HCT116 (cell line): ENCODE data around the gene DNASE1L1. TPM values are rescaled to one million over a fixed set of nuclear protein-coding genes. Genes with fewer than 3 reads are reported as not detected.
"Not testable (repeated sequence)": the region's sequence is repeated elsewhere in the genome, so short reads cannot be mapped to it uniquely, and the experiment has no call there.

Experiments used
- ATAC-seq: fragments of 200-7000 bp; cut with Tn5 transposase; 2 replicates; pipeline ENCODE4 v1.9.1; 2020; ENCODE audit warnings: mild to moderate bottlenecking, moderate library complexity
- BruUV-seq: library from RNA; stranded (reverse); fragments of 400-500 nt; replicated peaks from 2 replicates; lab custom pipeline; 2021; lab: Mats Ljungman, UMichigan
- CTCF ChIA-PET: fragments of 300-600 bp; sonication (Branson Sonifier 250); formaldehyde crosslinking; loops from one replicate; lab custom pipeline; 2021; ENCODE audit warnings: antibody characterized with exemption; lab: Charles Lee
- POLR2A ChIA-PET: fragments of 300-600, 350-600 bp; sonication (Branson Sonifier 250); formaldehyde crosslinking; loops from one replicate; lab custom pipeline; 2021; ENCODE audit warnings: antibody characterized with exemption; lab: Charles Lee
- RAD21 ChIA-PET, 2 experiments: fragments of 300-600 bp; sonication (Branson Sonifier 250); formaldehyde crosslinking; loops; one replicate each; lab custom pipeline; 2023; ENCODE audit warnings: low total read pairs in 2 of 2; ENCODE audit not compliant: uncharacterized antibody in 2 of 2, unreplicated experiment in 2 of 2, low non-redundant PET in 1 of 2; lab: Charles Lee
- DNase-seq: peaks from one replicate; pipeline ENCODE4 v3.0.0-alpha.2; 2010; ENCODE audit warnings: low read depth, low spot score
- H2AFZ ChIP-seq: fragments of 200-600 bp; shearing (Covaris generic), sonication (generic); 2 replicates; pipeline ENCODE4 v1.6.1; 2017; ENCODE audit warnings: low read depth, mixed run types, mixed read lengths, antibody characterized with exemption, low read length; ENCODE audit not compliant: poor library complexity, severe bottlenecking
- H3K27ac ChIP-seq: 2 replicates; pipeline ENCODE4 v1.5.1; 2012; ENCODE audit warnings: low read depth, low read length
- H3K27me3 ChIP-seq: fragments of 200-600 bp; sonication (generic); 2 replicates; pipeline ENCODE4 v1.6.1; 2016; ENCODE audit warnings: mixed run types, low read length, mixed read lengths; ENCODE audit not compliant: insufficient read depth
- H3K36me3 ChIP-seq, 2 experiments: fragments of 200-500 bp in 1 of 2; fragments of 200-600 bp in 1 of 2; sonication (Bioruptor generic) in 1 of 2; sonication (generic) in 1 of 2; 2 replicates each; pipeline versions ENCODE4 v1.5.1 to v1.6.1; 2014 to 2016; ENCODE audit warnings: low read length in 2 of 2, inconsistent platforms in 1 of 2, mixed read lengths in 1 of 2, mixed run types in 1 of 2; ENCODE audit not compliant: insufficient read depth in 2 of 2, control insufficient read depth in 1 of 2
- H3K4me1 ChIP-seq, 2 experiments: fragments of 200-600 bp in 1 of 2; sonication (generic) in 1 of 2; 2 replicates each; pipeline versions ENCODE4 v1.5.1 to v1.6.1; 2012 to 2017; ENCODE audit warnings: low read length in 2 of 2, inconsistent platforms in 1 of 2, mild to moderate bottlenecking in 1 of 2, mixed read lengths in 1 of 2, mixed run types in 1 of 2, moderate library complexity in 1 of 2; ENCODE audit not compliant: insufficient read depth in 2 of 2, control insufficient read depth in 1 of 2
- H3K4me2 ChIP-seq: fragments of 200-600 bp; sonication (generic); 2 replicates; pipeline ENCODE4 v1.6.1; 2017; ENCODE audit warnings: mixed run types, low read length, mixed read lengths
- H3K4me3 ChIP-seq, 2 experiments: fragments of 200-600 bp in 1 of 2; sonication (generic) in 1 of 2; replicated peaks in 1 of 2; 2 replicates each; pipeline ENCODE4 v1.5.1; 2011 to 2016; ENCODE audit warnings: low read length in 2 of 2, control low read depth in 1 of 2, low read depth in 1 of 2, mild to moderate bottlenecking in 1 of 2, mixed read lengths in 1 of 2, mixed run types in 1 of 2
- H3K79me2 ChIP-seq: fragments of 200-600 bp; sonication (generic); 2 replicates; pipeline ENCODE4 v1.6.1; 2017; ENCODE audit warnings: mild to moderate bottlenecking, mixed run types, low read length, moderate library complexity, mixed read lengths; ENCODE audit not compliant: insufficient read depth
- H3K9ac ChIP-seq: fragments of 200-600 bp; sonication (generic); 2 replicates; pipeline ENCODE4 v1.6.1; 2016; ENCODE audit warnings: low read length, mixed read lengths
- H3K9me2 ChIP-seq: fragments of 200-600 bp; sonication (generic), shearing (Covaris generic); 2 replicates; pipeline ENCODE4 v1.6.1; 2017; ENCODE audit warnings: mixed run types, mild to moderate bottlenecking, moderate library complexity; ENCODE audit not compliant: insufficient read depth
- H3K9me3 ChIP-seq, 2 experiments: fragments of 200-500 bp in 1 of 2; fragments of 200-600 bp in 1 of 2; sonication (Bioruptor generic) in 1 of 2; sonication (generic) in 1 of 2; 2 replicates each; pipeline ENCODE4 v1.6.1; 2014 to 2017; ENCODE audit warnings: low read length in 2 of 2, mixed read lengths in 2 of 2, inconsistent platforms in 1 of 2, low read depth in 1 of 2, mild to moderate bottlenecking in 1 of 2, mixed run types in 1 of 2, moderate library complexity in 1 of 2; ENCODE audit not compliant: control insufficient read depth in 1 of 2, insufficient read depth in 1 of 2
- H4K20me1 ChIP-seq: fragments of 200-600 bp; sonication (generic), shearing (Covaris generic); 2 replicates; pipeline ENCODE4 v1.6.1; 2017; ENCODE audit warnings: mixed run types, mild to moderate bottlenecking, moderate library complexity; ENCODE audit not compliant: insufficient read depth
- CEBPB ChIP-seq: IDR thresholded peaks from 2 replicates; pipeline ENCODE4 v1.6.1; 2012; ENCODE audit warnings: low read depth
- EZH2phosphoT487 ChIP-seq: fragments of 200-600 bp; IDR thresholded peaks from 2 replicates; pipeline ENCODE4 v1.6.1; 2018; ENCODE audit warnings: antibody characterized with exemption, borderline replicate concordance
- FOSL1 ChIP-seq: IDR thresholded peaks from 2 replicates; pipeline ENCODE4 v1.6.1; 2012; ENCODE audit warnings: low read depth
- JUND ChIP-seq: IDR thresholded peaks from 2 replicates; pipeline ENCODE4 v1.6.1; 2012
- POLR2A ChIP-seq: IDR thresholded peaks from 2 replicates; pipeline ENCODE4 v1.7.0; 2011; ENCODE audit warnings: borderline replicate concordance; ENCODE audit not compliant: insufficient read depth, insufficient read length; ENCODE audit errors: extremely low read depth
- POLR2AphosphoS5 ChIP-seq: IDR thresholded peaks from 2 replicates; pipeline ENCODE4 v1.6.1; 2011; ENCODE audit warnings: mild to moderate bottlenecking, low read depth, low read length, moderate library complexity
- SIN3A ChIP-seq: IDR thresholded peaks from 2 replicates; pipeline ENCODE4 v1.6.1; 2012; ENCODE audit warnings: low read depth
- SRF ChIP-seq: IDR thresholded peaks from 2 replicates; pipeline ENCODE4 v1.6.1; 2012; ENCODE audit warnings: low read depth
- ZFX ChIP-seq: fragments of 450-650 bp; IDR thresholded peaks from 2 replicates; pipeline ENCODE4 v1.6.1; 2017
- intact Hi-C: fragments of 100-400 bp; cut with micrococcal nuclease; formaldehyde crosslinking; loops from 2 replicates; pipeline ENCODE4 v1.10.0; 2022
- total RNA-seq: library from RNA; stranded (reverse); gene quantifications from one replicate; pipeline ENCODE4 v1.2.1, GENCODE V29; 2021; ENCODE audit not compliant: unreplicated experiment
- TF ChIP-seq, protein P1 (sequence below): IDR thresholded peaks from 2 replicates; pipeline ENCODE4 v1.6.1; 2011; ENCODE audit warnings: mild to moderate bottlenecking, low read length, moderate library complexity; ENCODE audit not compliant: insufficient replicate concordance; ENCODE audit errors: extremely low read depth
- TF ChIP-seq, protein P2 (sequence below): IDR thresholded peaks from 2 replicates; pipeline ENCODE4 v1.6.1; 2012
- TF ChIP-seq, protein P3 (sequence below), 3 experiments: fragments of 200-600 bp in 1 of 3; sonication (generic) in 1 of 3; IDR thresholded peaks in 2 of 3; conservative IDR thresholded peaks in 1 of 3; 2 replicates each; pipeline ENCODE4 v1.5.1; 2012 to 2017; ENCODE audit warnings: low read depth in 2 of 3, low read length in 2 of 3, antibody characterized with exemption in 1 of 3, borderline replicate concordance in 1 of 3, control low read depth in 1 of 3, mild to moderate bottlenecking in 1 of 3, mixed read lengths in 1 of 3, mixed run types in 1 of 3, moderate library complexity in 1 of 3; ENCODE audit not compliant: insufficient read depth in 1 of 3
- TF ChIP-seq, protein P4 (sequence below): IDR thresholded peaks from 2 replicates; pipeline ENCODE4 v1.6.1; 2012

The DNASE1L1 gene
- total RNA-seq, 1 experiment from 2014 or later = 16.5 TPM

DNA sequence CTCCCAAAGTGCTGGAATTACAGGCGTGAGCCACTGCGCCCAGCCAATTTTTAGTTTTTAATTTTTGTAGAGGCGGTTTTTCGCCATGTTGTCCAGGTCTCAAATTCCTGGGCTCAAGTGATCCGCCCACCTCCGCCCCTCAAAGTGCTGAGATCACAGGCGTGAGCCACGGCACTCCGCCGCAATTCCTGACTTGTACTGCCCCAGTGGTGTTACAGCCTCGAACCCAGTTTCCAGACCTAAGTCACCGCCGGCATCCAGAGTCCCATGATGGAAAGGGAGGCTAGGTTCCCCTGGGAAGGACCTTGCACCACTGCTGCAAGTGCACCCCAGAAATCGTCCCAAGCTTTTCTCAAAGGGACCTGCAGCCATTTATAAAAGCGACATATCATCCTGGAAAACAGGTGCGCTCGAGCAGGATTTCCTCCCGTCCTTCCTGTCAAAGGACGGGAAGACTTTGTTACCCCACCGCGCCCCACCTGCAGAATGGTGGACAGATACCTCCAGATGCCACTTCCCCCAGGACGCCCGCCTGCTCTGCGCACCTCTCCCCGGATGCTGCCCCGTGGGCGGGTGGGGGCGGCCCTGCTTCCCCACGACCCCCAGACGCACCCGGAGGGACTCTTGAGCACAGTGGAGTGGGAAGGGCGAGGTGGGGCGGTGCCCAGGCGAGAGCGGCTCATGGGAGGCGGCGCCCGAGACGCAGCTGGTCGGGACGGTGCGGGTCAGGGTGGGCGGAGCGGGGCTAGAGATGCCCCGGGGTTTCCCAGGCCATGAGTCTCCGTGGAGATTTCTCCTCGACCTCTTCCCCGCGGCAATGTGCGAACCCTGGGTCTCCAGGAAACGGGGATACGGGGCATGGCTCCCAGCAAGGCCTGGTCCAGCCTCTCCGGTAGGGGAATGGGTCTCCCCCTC, 11.8 kb downstream of the DNASE1L1 start:
- TSS peak; percentile 83 for BruUV-seq
- Histone ChIP-seq H3K4me2 (peak overlapping the region; percentile 85), H3K4me1 (peaks cover 0 to 23% of the 10 kb centered on the region in 2 experiments; a peak in 2 of 4 replicates), H3K9ac (peak overlapping the region; percentile 97), H3K79me2 (peaks cover 19% of the 10 kb centered on the region), H2AFZ (no peak overlapping the region), H3K36me3 (peaks cover 0 to 27% of the 10 kb centered on the region in 2 experiments; a peak in 1 of 4 replicates), H3K9me3 (no peaks in the 10 kb centered on the region), H4K20me1 (no peaks in the 10 kb centered on the region), H3K9me2 (no peaks in the 10 kb centered on the region), H3K27me3 (no peaks in the 10 kb centered on the region), H3K4me3 (peak overlapping the region; percentile 84), H3K27ac (peak overlapping the region; percentile 92)
- intact Hi-C loops = loop anchor here (10.0 kb wide), 1 partner anchor 422 kb away; the partner anchor contains the start of genes HCFC1 and TMEM187
- RAD21 ChIA-PET = no interaction called here
- TF ChIP-seq, protein P1, sequence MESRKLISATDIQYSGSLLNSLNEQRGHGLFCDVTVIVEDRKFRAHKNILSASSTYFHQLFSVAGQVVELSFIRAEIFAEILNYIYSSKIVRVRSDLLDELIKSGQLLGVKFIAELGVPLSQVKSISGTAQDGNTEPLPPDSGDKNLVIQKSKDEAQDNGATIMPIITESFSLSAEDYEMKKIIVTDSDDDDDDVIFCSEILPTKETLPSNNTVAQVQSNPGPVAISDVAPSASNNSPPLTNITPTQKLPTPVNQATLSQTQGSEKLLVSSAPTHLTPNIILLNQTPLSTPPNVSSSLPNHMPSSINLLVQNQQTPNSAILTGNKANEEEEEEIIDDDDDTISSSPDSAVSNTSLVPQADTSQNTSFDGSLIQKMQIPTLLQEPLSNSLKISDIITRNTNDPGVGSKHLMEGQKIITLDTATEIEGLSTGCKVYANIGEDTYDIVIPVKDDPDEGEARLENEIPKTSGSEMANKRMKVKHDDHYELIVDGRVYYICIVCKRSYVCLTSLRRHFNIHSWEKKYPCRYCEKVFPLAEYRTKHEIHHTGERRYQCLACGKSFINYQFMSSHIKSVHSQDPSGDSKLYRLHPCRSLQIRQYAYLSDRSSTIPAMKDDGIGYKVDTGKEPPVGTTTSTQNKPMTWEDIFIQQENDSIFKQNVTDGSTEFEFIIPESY = no peak
- TF ChIP-seq, protein P2, sequence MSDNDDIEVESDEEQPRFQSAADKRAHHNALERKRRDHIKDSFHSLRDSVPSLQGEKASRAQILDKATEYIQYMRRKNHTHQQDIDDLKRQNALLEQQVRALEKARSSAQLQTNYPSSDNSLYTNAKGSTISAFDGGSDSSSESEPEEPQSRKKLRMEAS = no peak
- TF ChIP-seq, protein P3, sequence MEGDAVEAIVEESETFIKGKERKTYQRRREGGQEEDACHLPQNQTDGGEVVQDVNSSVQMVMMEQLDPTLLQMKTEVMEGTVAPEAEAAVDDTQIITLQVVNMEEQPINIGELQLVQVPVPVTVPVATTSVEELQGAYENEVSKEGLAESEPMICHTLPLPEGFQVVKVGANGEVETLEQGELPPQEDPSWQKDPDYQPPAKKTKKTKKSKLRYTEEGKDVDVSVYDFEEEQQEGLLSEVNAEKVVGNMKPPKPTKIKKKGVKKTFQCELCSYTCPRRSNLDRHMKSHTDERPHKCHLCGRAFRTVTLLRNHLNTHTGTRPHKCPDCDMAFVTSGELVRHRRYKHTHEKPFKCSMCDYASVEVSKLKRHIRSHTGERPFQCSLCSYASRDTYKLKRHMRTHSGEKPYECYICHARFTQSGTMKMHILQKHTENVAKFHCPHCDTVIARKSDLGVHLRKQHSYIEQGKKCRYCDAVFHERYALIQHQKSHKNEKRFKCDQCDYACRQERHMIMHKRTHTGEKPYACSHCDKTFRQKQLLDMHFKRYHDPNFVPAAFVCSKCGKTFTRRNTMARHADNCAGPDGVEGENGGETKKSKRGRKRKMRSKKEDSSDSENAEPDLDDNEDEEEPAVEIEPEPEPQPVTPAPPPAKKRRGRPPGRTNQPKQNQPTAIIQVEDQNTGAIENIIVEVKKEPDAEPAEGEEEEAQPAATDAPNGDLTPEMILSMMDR (IDR thresholded peaks at IDR 0.05 in 2 of 3, conservative IDR thresholded peaks at IDR 0.05 in 1 of 3; ENCODE audit: borderline replicate concordance in 1 of 3, insufficient read depth in 1 of 3, low read depth in 2 of 3, low read length in 2 of 3) = no peak
- no peak for TF ChIP-seq POLR2AphosphoS5
- no peak for TF ChIP-seq EZH2phosphoT487
- TF ChIP-seq SRF = no peak
- no peak for TF ChIP-seq FOSL1
- TF ChIP-seq SIN3A = no peak
- no peak for TF ChIP-seq ZFX
- TF ChIP-seq, protein P4, sequence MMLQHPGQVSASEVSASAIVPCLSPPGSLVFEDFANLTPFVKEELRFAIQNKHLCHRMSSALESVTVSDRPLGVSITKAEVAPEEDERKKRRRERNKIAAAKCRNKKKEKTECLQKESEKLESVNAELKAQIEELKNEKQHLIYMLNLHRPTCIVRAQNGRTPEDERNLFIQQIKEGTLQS = no peak
- no peak for TF ChIP-seq POLR2A
- no peak for TF ChIP-seq CEBPB
- TF ChIP-seq JUND = no peak
- POLR2A ChIA-PET = interaction anchor here (0.6 to 2.5 kb wide), 7 partner anchors 12 to 93 kb away, joined by 3 to 13 read pairs (median 9); partner anchors contain the start of genes DNASE1L1, SLC10A3 and TAFAZZIN
- DNase-seq (no peak), ATAC-seq (peak; percentile 71)
- CTCF ChIA-PET = interaction anchor here (1.2 kb wide), 1 partner anchor 24 kb away, joined by 6 read pairs; no protein-coding TSS in a partner anchor

DNA sequence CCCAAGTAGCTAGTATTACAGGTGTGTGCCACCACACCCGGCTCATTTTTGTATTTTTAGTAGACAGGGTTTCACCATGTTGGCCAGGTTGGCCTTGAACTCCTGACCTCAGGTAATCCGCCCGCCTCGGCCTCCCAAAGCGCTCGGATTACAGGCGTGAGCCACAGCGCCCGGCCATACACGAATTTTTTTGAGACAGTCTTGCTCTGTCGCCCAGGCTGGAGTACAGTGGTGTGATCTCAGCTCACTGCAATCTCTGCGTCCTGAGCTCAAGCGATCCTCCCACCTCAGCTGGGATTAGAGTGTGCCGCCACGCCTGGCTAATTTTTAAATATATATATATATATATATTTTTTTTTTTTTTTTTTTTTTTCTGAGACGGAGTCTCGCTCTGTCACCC, 12.7 kb downstream of the DNASE1L1 start:
- Histone ChIP-seq H3K27ac (peak overlapping the region; percentile 92), H3K4me3 (peak overlapping the region in 1 of 2 experiments; percentile 84; a peak in 2 of 4 replicates), H3K79me2 (peaks cover 19% of the 10 kb centered on the region), H3K36me3 (peaks cover 0 to 27% of the 10 kb centered on the region in 2 experiments; a peak in 1 of 4 replicates), H3K4me1 (peaks cover 0 to 23% of the 10 kb centered on the region in 2 experiments; a peak in 2 of 4 replicates), H3K4me2 (peak overlapping the region; percentile 33; the same call in 1 of the 2 replicates)
- H2AFZ ChIP-seq, RAD21 ChIA-PET, H3K27me3 ChIP-seq, H3K9me3 ChIP-seq, DNase-seq, H3K9me2 ChIP-seq, H3K9ac ChIP-seq, BruUV-seq, H4K20me1 ChIP-seq, CTCF ChIA-PET, ATAC-seq: not testable (repeated sequence)
- intact Hi-C loops = loop anchor here (10.0 kb wide), 1 partner anchor 422 kb away; the partner anchor contains the start of genes HCFC1 and TMEM187
- POLR2A ChIA-PET = interaction anchor here (0.6 to 2.5 kb wide), 3 partner anchors 23 to 28 kb away, joined by 3 to 12 read pairs (median 5); no protein-coding TSS in a partner anchor
